NCI-H2196 treated with DMSO at 0.1 percent for 48 hours (cell line): ENCODE measurements around the gene RUNX2.
"Not testable (repeated sequence)": the region's sequence is repeated elsewhere in the genome, so short reads cannot be mapped to it uniquely, and the experiment has no call there.

ENCODE experiments used
- DNase-seq: peaks from one replicate; lab custom pipeline; 2025; ENCODE audit not compliant: unreplicated experiment; lab: John Stamatoyannopoulos, UW

Gene RUNX2

GRCh38 chr6:45327956-45328522 lies at the start of gene RUNX2:
Gene RUNX2 (plus strand): TSS chr6:45328330. CDS start chr6:45328727, 397 bp downstream.
- DNase-seq = no peak

GRCh38 chr6:45278367-45278766 lies 49.8 kb upstream of the RUNX2 start:
- DNase-seq = no peak

GRCh38 chr6:45286707-45287106 lies 41.4 kb upstream of the RUNX2 start:
- DNase-seq = not testable (repeated sequence)

GRCh38 chr6:45289751-45290514 lies 38.2 kb upstream of the RUNX2 start:
- DNase-seq = no peak

- no peak for DNase-seq
Measured at GRCh38 chr6:45293306-45293705, 34.8 kb upstream of the RUNX2 start.

- not testable (repeated sequence) for DNase-seq
Measured at GRCh38 chr6:45294065-45294701, 33.9 kb upstream of the RUNX2 start.

GRCh38 chr6:45297320-45297719 lies 30.8 kb upstream of the RUNX2 start:
- no peak for DNase-seq

GRCh38 chr6:45299096-45299581 lies 29.0 kb upstream of the RUNX2 start:
- DNase-seq = no peak

GRCh38 chr6:45300736-45301135 lies 27.4 kb upstream of the RUNX2 start:
- DNase-seq = no peak

- DNase-seq = no peak
Measured at GRCh38 chr6:45301348-45302142, 26.6 kb upstream of the RUNX2 start.

GRCh38 chr6:45302832-45303231 lies 25.3 kb upstream of the RUNX2 start:
- DNase-seq = no peak

GRCh38 chr6:45305546-45305945 lies 22.6 kb upstream of the RUNX2 start:
- DNase-seq = no peak

- DNase-seq = no peak
Measured at GRCh38 chr6:45310118-45310788, 17.9 kb upstream of the RUNX2 start.

GRCh38 chr6:45314146-45314545 lies 14.0 kb upstream of the RUNX2 start:
- DNase-seq = no peak

GRCh38 chr6:45320349-45320748 lies 7.8 kb upstream of the RUNX2 start:
- no peak for DNase-seq

- no peak for DNase-seq
Measured at GRCh38 chr6:45323656-45324224, 4.4 kb upstream of the RUNX2 start.

GRCh38 chr6:45326698-45327417 lies 1.3 kb upstream of the RUNX2 start:
- no peak for DNase-seq

GRCh38 chr6:45328523-45328922 lies 393 bp downstream of the RUNX2 start:
- DNase-seq = no peak

GRCh38 chr6:45344900-45345299 lies 16.8 kb downstream of the RUNX2 start:
- no peak for DNase-seq
